OCI-LY1 (cell line): ENCODE measurements around the gene LTBP2.

Experiments used
- H2AFZ ChIP-seq: fragments of 200-600 bp; sonication (generic), shearing (Covaris generic); 2 replicates; pipeline ENCODE4 v1.6.0; 2014; ENCODE audit warnings: antibody characterized with exemption, mild to moderate bottlenecking, low read length
- H3F3A ChIP-seq: fragments of 200-600 bp; sonication (generic), shearing (Covaris generic); 2 replicates; pipeline ENCODE4 v1.6.0; 2014; ENCODE audit warnings: mild to moderate bottlenecking, antibody characterized with exemption, low read length, moderate library complexity; ENCODE audit not compliant: insufficient read depth
- H3K27ac ChIP-seq: fragments of 200-600 bp; sonication (generic); 2 replicates; pipeline ENCODE4 v1.5.1; 2014; ENCODE audit warnings: low read length, mixed run types, mild to moderate bottlenecking, low read depth; ENCODE audit not compliant: poor library complexity, severe bottlenecking
- H3K27me3 ChIP-seq: fragments of 200-600 bp; sonication (generic); 2 replicates; pipeline ENCODE4 v1.6.0; 2014; ENCODE audit warnings: antibody characterized with exemption, mild to moderate bottlenecking, low read length, moderate library complexity; ENCODE audit not compliant: insufficient read depth
- H3K36me3 ChIP-seq: fragments of 200-600 bp; sonication (generic); 2 replicates; pipeline ENCODE4 v1.6.1; 2014; ENCODE audit warnings: mild to moderate bottlenecking, antibody characterized with exemption, low read length, moderate library complexity, mixed read lengths; ENCODE audit not compliant: insufficient read depth
- H3K4me1 ChIP-seq: fragments of 200-600 bp; sonication (generic); 2 replicates; pipeline ENCODE4 v1.5.1; 2014; ENCODE audit warnings: mild to moderate bottlenecking, low read length, moderate library complexity; ENCODE audit not compliant: insufficient read depth, severe bottlenecking
- H3K4me2 ChIP-seq: fragments of 200-600 bp; sonication (generic), shearing (Covaris generic); 2 replicates; pipeline ENCODE4 v1.6.1; 2014; ENCODE audit warnings: low read length
- H3K4me3 ChIP-seq: fragments of 200-600 bp; sonication (generic); 2 replicates; pipeline ENCODE4 v1.5.1; 2014; ENCODE audit warnings: low read length, low read depth, mild to moderate bottlenecking, mixed read lengths; ENCODE audit not compliant: poor library complexity, severe bottlenecking
- H3K79me2 ChIP-seq: fragments of 200-600 bp; shearing (Covaris generic); 2 replicates; pipeline ENCODE4 v1.6.1; 2016; ENCODE audit warnings: mixed run types, low read length, mixed read lengths; ENCODE audit not compliant: insufficient read depth
- H3K9ac ChIP-seq: fragments of 200-600 bp; sonication (generic), shearing (Covaris generic); 2 replicates; pipeline ENCODE4 v1.6.1; 2014; ENCODE audit warnings: mild to moderate bottlenecking, low read length, mixed read lengths
- H3K9me2 ChIP-seq: fragments of 200-600 bp; sonication (generic), shearing (Covaris generic); 2 replicates; pipeline ENCODE4 v1.6.1; 2014; ENCODE audit warnings: low read depth, mild to moderate bottlenecking, low read length, mixed read lengths
- H3K9me3 ChIP-seq: fragments of 200-600 bp; shearing (Covaris generic); 2 replicates; pipeline ENCODE4 v1.6.1; 2014; ENCODE audit warnings: low read length, mixed read lengths
- H4K20me1 ChIP-seq: fragments of 200-600 bp; sonication (generic), shearing (Covaris generic); 2 replicates; pipeline ENCODE4 v1.6.0; 2016; ENCODE audit warnings: mild to moderate bottlenecking, low read length; ENCODE audit not compliant: insufficient read depth
- CTCF ChIP-seq: fragments of 200-600 bp; sonication (generic), shearing (Covaris generic); IDR thresholded peaks from 2 replicates; pipeline ENCODE4 v1.5.1; 2017; ENCODE audit warnings: mild to moderate bottlenecking, antibody characterized with exemption, low read length, moderate library complexity, mixed read lengths
- EZH2 ChIP-seq: fragments of 200-600 bp; sonication (generic), shearing (Covaris generic); IDR thresholded peaks from 2 replicates; pipeline ENCODE4 v1.8.0; 2017; ENCODE audit warnings: borderline replicate concordance, mixed run types, mild to moderate bottlenecking, antibody characterized with exemption, low read length, moderate library complexity, mixed read lengths

The LTBP2 gene

GRCh38 chr14:74620923-74621322, 8.9 kb upstream of the LTBP2 start:
- Histone ChIP-seq H3K27me3 (no peaks in the 10 kb centered on the region), H3K9me2 (no peaks in the 10 kb centered on the region), H3K4me2 (no peak overlapping the region), H3K4me3 (no peak overlapping the region), H3K27ac (no peak overlapping the region), H3K36me3 (no peaks in the 10 kb centered on the region), H2AFZ (no peak overlapping the region), H3K9ac (no peak overlapping the region), H3K79me2 (no peaks in the 10 kb centered on the region), H3F3A (no peaks in the 10 kb centered on the region), H4K20me1 (no peaks in the 10 kb centered on the region), H3K9me3 (no peaks in the 10 kb centered on the region), H3K4me1 (peaks cover 16% of the 10 kb centered on the region)
- TF ChIP-seq EZH2 (no peak), CTCF (no peak)

GRCh38 chr14:74620497-74620921, 8.5 kb upstream of the LTBP2 start:
- H3K9me2 ChIP-seq: no peaks in the 10 kb centered on the region
- no peaks in the 10 kb centered on the region for H3K79me2 ChIP-seq
- no peaks in the 10 kb centered on the region for H3F3A ChIP-seq
- H3K4me3 ChIP-seq: no peak overlapping the region
- peaks cover 16% of the 10 kb centered on the region for H3K4me1 ChIP-seq
- TF ChIP-seq CTCF (no peak), EZH2 (no peak)
- H3K36me3 ChIP-seq: no peaks in the 10 kb centered on the region
- no peak overlapping the region for H3K4me2 ChIP-seq
- no peak overlapping the region for H2AFZ ChIP-seq
- H3K9me3 ChIP-seq: no peaks in the 10 kb centered on the region
- H3K9ac ChIP-seq: no peak overlapping the region
- H3K27ac ChIP-seq: no peak overlapping the region
- no peaks in the 10 kb centered on the region for H4K20me1 ChIP-seq
- H3K27me3 ChIP-seq: no peaks in the 10 kb centered on the region

GRCh38 chr14:74619672-74620131, 7.7 kb upstream of the LTBP2 start:
- Histone ChIP-seq H3K4me1 (peaks cover 16% of the 10 kb centered on the region), H3K79me2 (no peaks in the 10 kb centered on the region), H3K36me3 (no peaks in the 10 kb centered on the region), H3F3A (no peaks in the 10 kb centered on the region), H3K9me3 (no peaks in the 10 kb centered on the region), H3K9ac (no peak overlapping the region), H3K4me2 (no peak overlapping the region), H4K20me1 (no peaks in the 10 kb centered on the region), H3K9me2 (no peaks in the 10 kb centered on the region), H2AFZ (no peak overlapping the region), H3K27ac (no peak overlapping the region), H3K4me3 (no peak overlapping the region), H3K27me3 (no peaks in the 10 kb centered on the region)
- no peak for TF ChIP-seq CTCF
- no peak for TF ChIP-seq EZH2
